KOPT-K1 (cell line): ENCODE data around the gene NCAPG2.
"Not testable (repeated sequence)": the region's sequence is repeated elsewhere in the genome, so short reads cannot be mapped to it uniquely, and the experiment has no call there.

Experiments
- H3K27ac ChIP-seq: fragments of 200-600 bp; sonication (generic); 2 replicates; pipeline ENCODE4 v1.5.1; 2016; ENCODE audit warnings: antibody characterized with exemption, mild to moderate bottlenecking, low read depth, low read length; ENCODE audit not compliant: poor library complexity, severe bottlenecking
- H3K36me3 ChIP-seq: fragments of 200-600 bp; sonication (generic); 2 replicates; pipeline ENCODE4 v1.5.1; 2017; ENCODE audit warnings: antibody characterized with exemption, mild to moderate bottlenecking, low read length, moderate library complexity; ENCODE audit not compliant: insufficient read depth
- H3K9me3 ChIP-seq: fragments of 200-600 bp; sonication (generic); 2 replicates; pipeline ENCODE4 v1.5.1; 2017; ENCODE audit warnings: antibody characterized with exemption, low read length, mild to moderate bottlenecking; ENCODE audit not compliant: insufficient read depth, poor library complexity, severe bottlenecking

The NCAPG2 gene

DNA sequence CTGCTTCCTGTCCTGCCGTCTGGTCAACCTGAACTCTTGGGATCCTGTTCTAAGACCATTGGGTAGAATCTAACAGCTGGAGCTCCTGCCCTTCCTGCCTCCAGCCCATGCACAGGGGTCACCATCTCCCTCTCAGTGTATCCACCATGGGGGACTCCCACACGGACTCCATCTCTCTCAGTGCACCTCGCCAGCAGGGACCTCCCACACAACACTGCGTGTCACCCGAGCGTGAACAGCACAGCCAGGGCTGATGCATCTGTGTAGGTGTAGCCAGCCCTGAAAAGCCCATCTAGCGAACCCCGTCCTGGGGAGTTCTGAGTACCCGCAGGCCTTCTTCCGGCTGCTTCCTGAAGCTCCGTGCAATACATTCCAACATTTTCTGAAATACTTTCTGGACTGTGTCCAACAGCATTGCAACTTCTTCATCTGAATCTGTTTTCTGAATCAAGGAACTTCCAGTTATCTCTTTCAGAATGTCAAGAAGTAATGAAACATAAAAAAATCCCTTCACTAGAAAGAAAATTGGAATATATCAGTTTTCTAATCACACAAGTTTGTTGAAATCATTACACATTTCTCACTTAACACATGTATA is 52.5 kb downstream of the NCAPG2 start:
- no peak overlapping the region for H3K27ac ChIP-seq
- H3K9me3 ChIP-seq, result no peaks in the 10 kb centered on the region
- H3K36me3 ChIP-seq, result peaks cover 99% of the 10 kb centered on the region

DNA sequence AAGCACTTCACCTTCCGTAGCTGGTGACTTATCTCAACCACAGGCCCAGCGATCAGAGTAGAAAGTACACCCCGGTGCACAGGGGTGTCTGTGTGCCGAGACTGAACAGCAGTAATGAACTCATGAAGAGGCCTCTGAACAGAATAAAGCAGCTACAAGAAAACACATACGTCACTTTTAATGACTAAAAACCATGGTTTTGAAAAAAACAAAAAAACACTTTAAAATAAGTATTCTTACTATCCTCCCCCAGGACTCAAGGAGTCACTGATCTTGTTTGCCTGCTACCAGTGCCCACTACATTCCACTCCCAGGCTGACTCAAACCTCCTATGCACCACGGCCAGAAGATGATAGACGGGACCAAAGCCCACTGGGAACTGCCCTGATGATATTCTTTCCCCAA is 53.8 kb downstream of the NCAPG2 start:
- H3K36me3 ChIP-seq, result peaks cover 99% of the 10 kb centered on the region
- no peak overlapping the region for H3K27ac ChIP-seq
- H3K9me3 ChIP-seq, result no peaks in the 10 kb centered on the region

DNA sequence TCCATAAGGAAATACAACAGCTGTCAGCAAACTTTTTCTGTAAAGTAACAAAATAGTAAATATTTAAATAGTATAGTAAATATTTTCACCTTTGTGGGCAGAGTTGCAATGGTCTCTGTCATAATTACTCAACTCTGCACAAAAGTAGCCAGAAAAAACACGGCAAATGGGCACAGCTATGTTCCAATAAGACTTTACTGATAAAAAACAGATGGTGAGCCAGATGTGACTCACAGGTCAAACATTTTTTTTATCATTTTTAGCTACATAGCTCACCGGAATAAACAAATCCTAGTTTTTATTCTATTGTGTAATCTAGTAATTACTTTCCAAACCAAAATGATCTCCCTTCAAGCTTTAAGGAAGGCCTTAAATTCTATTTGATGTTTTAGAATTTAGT is 55.3 kb downstream of the NCAPG2 start:
- peaks cover 99% of the 10 kb centered on the region for H3K36me3 ChIP-seq
- H3K27ac ChIP-seq, result no peak overlapping the region
- no peaks in the 10 kb centered on the region for H3K9me3 ChIP-seq

DNA sequence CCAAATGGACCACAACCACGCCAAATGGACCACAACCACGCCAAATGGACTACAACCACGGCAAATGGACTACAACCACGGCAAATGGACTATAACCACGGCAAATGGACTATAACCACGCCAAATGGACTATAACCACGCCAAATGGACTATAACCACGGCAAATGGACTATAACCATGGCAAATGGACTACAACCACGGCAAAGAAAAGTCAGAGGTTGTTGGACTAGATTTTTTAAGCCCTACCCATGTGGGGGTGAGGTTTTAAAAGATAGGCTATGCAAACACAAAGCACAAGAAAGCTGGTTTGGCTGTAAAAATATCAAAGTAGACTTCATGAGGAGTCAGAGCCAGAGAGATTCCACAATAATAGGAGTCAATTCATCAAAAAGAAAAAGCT is 55.8 kb downstream of the NCAPG2 start:
- Histone ChIP-seq H3K9me3 (no peaks in the 10 kb centered on the region), H3K36me3 (peaks cover 99% of the 10 kb centered on the region), H3K27ac (no peak overlapping the region)

DNA sequence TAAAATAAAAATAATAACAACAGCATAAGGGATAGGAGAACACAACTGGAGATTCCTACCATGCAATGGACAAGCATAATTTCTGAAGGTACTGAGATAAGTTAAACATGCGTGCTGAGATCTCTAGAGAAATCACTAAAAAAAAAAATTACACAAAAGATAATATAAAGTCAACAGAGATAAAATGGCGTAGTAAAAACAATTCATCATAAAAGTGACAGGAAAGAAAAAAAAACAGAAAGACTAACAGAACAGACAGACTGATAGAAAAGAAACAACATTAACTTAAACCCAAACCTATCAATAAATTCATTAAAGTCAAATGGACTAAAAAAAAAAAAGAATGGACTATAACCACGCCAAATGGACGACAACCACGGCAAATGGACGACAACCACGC is 56.4 kb downstream of the NCAPG2 start:
- H3K36me3 ChIP-seq, result peaks cover 100% of the 10 kb centered on the region
- no peak overlapping the region for H3K27ac ChIP-seq
- H3K9me3 ChIP-seq, result no peaks in the 10 kb centered on the region

DNA sequence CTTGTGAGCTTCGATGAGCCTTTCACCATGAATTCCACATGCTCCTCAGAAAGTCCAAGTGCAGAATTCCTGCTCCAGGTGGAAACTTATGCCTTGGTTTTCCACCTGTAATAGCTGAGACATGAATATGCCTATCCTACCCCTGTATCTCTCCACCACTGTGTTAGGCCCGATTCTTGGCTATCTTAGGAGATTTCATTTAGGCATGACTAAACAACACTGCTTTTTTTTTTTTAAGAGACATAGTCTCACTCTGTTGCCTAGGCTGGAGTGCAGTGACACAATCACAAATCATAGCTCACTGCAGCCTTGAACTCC is 57.2 kb downstream of the NCAPG2 start:
- no peak overlapping the region for H3K27ac ChIP-seq
- H3K9me3 ChIP-seq, result no peaks in the 10 kb centered on the region
- peaks cover 98% of the 10 kb centered on the region for H3K36me3 ChIP-seq

DNA sequence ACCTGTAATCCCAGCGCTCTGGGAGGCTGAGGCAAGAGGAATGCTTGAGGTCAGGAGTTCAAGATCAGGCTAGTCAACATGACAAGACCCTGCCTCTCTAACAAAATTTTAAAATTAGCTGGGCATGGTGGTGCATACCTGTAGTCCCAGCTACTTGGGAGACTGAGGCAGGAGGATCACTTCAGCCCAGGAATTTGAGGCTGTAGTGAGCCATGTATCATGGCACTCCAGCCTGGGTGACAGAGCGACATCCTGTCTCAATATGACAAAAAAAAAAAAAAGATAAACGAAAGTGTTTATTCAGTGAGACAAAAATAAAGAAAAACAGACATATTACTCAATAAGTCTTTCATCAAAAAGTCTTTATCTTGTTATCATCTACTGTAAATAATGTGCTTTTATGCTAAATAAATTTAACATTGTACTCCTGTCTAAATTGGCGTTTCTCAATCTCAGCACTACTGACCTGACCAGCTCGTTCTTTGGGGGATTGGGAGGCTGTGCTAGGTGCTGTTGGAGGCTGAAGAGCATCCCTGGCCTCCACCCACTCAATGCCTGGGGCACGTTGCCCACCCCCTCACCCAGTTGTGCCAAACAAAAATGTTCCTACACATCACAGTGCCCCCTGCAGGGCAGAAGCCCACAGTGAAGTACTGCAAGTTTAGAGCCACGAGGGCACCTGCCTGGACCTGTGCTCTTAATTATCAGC is 57.7 kb downstream of the NCAPG2 start:
- Histone ChIP-seq H3K36me3 (peaks cover 98% of the 10 kb centered on the region), H3K27ac (no peak overlapping the region)

DNA sequence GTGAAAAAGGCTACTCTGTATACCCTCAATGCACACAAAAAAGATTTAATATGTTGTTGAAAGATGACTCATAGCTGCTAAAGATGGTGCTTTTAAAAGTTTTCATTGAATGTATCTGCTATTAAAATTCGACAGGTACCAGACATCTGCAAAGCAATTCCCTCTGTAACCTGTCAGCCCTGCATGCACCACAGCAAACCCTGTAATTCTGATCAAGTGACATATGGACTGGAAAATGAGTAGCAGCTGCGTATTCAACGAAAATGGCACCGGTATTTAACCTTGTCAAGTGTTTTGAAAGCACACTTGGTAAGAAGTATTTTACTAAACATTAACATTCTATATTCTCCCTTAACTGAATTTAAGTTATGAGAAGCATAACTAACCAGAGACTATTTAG is 58.8 kb downstream of the NCAPG2 start:
- H3K9me3 ChIP-seq, result no peaks in the 10 kb centered on the region
- H3K36me3 ChIP-seq, result peaks cover 98% of the 10 kb centered on the region

More for the DNA sequence above, 57.7 kb downstream of the NCAPG2 start:
- no peaks in the 10 kb centered on the region for H3K9me3 ChIP-seq

DNA sequence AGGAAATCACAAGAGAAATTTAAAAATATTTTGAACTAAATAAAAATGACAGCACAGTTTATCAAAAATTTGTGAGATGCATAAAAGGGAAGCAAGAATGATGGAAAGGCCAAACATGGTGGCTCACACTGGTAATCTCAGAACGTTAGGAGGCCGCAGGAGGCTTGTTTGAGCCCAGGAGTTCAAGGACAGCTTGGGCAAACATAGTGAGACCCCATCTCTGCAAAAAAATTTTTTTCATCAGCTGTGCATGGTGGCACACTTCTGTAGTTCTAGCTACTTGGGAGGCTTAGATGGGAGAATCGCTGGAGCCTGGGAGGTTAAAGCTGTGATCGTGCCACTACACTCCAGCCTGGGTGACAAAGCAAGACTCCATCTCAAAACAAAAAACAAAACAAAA is 62.5 kb downstream of the NCAPG2 start:
- Histone ChIP-seq H3K9me3 (no peaks in the 10 kb centered on the region), H3K27ac (no peak overlapping the region), H3K36me3 (peaks cover 98% of the 10 kb centered on the region)

More for the DNA sequence above, 58.8 kb downstream of the NCAPG2 start:
- H3K27ac ChIP-seq, result no peak overlapping the region

DNA sequence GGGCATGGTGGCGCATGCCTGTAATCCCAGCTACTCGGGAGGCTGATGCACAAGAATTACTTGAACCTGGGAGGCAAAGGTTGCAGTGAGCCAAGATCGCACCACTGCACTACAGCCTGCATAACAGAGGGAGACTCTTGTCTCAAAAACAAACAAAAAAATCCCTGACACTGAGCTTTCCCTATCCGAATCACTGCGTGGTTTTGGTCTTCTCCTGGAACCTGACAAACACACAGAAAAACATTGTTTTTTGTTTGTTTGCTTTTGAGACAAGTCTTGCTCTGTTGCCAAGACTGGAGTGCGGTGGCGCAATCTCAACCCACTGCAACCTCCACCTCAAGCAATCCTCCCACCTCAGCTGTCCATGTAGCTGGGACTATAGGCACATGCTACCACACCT is 66.6 kb downstream of the NCAPG2 start:
- no peaks in the 10 kb centered on the region for H3K9me3 ChIP-seq
- peaks cover 98% of the 10 kb centered on the region for H3K36me3 ChIP-seq
- no peak overlapping the region for H3K27ac ChIP-seq

DNA sequence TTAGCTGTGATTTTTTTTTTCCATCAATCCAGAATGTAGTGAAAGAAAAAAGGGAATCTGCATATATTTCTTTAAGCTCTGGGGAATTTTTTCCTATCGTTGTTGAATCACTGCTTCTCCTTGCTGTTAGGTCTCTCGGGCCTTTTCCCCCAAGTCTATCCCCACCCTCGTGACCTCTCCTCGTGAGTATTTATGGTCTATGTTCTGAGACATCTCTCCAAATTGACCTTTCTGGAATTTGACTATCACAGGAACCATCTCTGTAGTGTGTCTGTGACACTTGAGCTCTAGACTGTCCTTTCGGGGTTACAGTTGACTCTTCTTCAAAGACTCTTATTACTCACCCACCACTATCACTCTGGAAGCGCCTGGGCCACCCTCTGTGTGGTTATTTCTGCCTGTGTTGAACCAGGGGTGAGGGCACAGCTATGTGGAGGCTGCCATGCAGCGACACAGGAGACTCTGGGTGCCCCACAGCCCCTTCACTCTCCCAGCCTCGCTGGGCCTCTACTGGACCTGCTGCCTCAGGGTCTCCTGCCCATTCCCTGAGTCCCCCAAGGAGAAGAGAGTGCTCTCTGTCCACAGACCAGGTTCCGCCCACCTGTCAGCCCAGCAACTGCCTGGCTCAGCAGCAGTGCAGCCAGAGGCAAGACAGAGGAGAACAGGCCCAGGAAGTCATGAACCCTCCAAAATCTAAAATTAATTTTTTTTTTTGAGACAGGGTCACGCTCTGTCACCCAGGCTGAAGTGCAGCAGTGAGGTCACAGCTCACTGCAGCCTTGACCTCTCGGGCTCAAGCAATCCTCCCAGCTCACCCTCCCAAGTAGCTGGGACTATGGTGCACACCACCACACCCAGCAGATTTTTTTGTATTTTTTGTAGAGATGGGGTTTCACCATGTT is 71.3 kb downstream of the NCAPG2 start:
- Histone ChIP-seq H3K36me3 (peaks cover 100% of the 10 kb centered on the region), H3K9me3 (no peaks in the 10 kb centered on the region), H3K27ac (no peak overlapping the region)

DNA sequence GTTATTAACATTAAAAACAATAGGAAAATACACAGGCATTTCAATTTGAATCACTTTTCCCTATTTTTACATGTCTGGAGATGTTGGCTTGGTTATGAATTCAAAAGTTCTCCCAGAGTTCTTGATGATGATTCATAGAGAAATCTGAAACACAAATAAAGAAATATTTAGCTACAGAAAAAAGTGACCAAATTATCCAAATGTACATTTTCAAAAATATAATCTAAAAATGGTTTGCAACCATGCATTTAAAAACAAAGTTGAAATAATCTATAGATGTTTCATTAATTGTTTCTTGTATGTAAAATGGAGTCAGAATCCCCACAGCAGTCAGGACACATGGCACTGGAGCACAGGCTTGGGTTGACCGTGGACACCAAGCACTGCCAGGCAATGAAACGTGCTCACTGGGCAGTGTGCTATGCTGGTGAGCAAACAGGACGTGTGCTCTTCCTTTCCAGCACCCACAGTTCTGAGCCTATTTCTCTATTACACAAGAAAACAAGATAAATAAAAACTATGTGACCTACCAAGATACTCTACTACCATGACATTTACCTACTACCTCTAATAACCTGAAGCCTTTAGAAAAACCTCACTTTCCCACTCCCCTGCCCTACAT is 72.9 kb downstream of the NCAPG2 start:
- H3K9me3 ChIP-seq, result no peaks in the 10 kb centered on the region
- no peak overlapping the region for H3K27ac ChIP-seq
- H3K36me3 ChIP-seq, result peaks cover 100% of the 10 kb centered on the region

DNA sequence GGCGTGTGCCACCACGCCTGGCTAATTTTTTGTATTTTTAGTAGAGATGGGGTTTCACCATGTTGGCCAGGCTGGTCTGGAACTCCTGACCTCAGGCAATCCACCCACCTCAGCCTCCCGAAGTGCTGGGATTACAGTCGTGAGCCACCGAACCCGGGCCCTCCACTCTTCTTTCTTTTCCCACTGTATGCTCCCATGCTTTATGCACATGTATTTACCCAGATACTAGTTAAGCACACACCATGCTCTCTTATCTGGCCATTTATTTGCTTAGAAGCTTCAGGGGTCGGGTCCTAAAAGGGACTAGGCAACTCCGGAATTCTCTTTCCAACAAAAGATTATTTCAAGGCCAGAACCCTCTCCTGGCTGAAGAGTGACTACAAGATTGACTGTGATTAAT is 78.3 kb downstream of the NCAPG2 start:
- peaks cover 97% of the 10 kb centered on the region for H3K36me3 ChIP-seq
- H3K9me3 ChIP-seq, H3K27ac ChIP-seq: not testable (repeated sequence)

DNA sequence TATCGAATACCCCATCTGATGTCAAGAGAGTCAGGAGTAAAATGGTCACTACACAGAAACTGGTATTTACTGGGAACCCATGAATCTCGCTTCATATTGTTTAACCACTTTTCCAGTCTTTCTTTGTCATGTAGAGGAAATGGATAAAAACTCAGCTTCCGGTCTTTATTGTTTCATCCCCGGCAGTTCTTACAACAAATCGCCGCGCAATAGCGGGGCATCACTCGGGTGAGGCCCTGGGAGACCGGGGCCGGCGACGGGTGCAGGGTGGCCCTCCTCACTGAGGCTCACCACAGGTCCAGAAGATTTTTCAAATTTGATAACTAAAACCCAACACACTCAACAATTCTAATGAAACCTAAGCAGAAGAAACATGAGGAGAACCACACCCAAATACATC is 81.4 kb downstream of the NCAPG2 start:
- Histone ChIP-seq H3K36me3 (peaks cover 81% of the 10 kb centered on the region), H3K27ac (no peak overlapping the region), H3K9me3 (no peaks in the 10 kb centered on the region)

DNA sequence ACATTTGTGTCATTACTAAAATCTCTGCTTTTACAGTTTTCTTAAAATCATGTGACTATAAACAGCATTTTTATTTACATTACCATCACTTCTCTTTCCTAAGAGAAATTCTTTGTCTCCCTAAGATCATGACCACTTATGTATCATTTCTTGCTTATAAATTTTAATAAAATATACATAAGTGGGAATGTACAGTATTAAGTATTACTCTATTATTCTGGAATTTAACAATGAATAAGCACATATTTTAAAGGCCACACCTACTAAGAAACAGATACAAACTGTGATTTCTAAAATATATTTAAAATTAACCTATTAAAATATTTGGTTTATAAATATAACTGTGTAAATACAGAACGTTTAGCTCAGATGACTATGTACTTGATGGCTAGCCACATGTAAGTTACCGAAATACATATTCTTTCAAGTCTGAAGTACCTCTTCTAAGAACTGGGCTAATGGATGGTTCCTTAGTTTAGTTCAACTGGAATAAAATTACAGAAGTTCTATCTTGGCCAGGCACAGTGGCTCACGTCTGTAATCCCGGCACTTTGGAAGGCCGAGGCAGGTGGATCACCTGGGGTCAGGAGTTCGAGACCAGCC is 83.7 kb downstream of the NCAPG2 start:
- H3K36me3 ChIP-seq, result peaks cover 81% of the 10 kb centered on the region
- no peak overlapping the region for H3K27ac ChIP-seq
- H3K9me3 ChIP-seq, result no peaks in the 10 kb centered on the region
